K562 (cell line): ENCODE results near the gene TESK2. TPM values are rescaled to one million over a fixed set of nuclear protein-coding genes. Genes with fewer than 3 reads are reported as not detected.

ENCODE experiments used
- BDP1 ChIP-seq: IDR thresholded peaks from 3 replicates; pipeline ENCODE4 v1.6.1; 2011; ENCODE audit not compliant: insufficient read length, insufficient read depth
- BMI1 ChIP-seq: fragments of 150-350 bp; IDR thresholded peaks from 2 replicates; pipeline ENCODE4 v1.6.1; 2014; ENCODE audit warnings: low read length
- CGGBP1 ChIP-seq: fragments of 250-450 bp; sonication (Bioruptor Pico); IDR thresholded peaks from 2 replicates; pipeline ENCODE4 v1.9.0; 2021; ENCODE audit warnings: mild to moderate bottlenecking
- CHAMP1 ChIP-seq: fragments of 450-650 bp; IDR thresholded peaks from 2 replicates; pipeline ENCODE4 v1.6.1; 2016; ENCODE audit warnings: mild to moderate bottlenecking
- CHD4 ChIP-seq: fragments of 200-600 bp; sonication (generic); IDR thresholded peaks from 3 replicates; pipeline ENCODE4 v1.6.1; 2012; ENCODE audit warnings: low read depth, mild to moderate bottlenecking, mixed read lengths, low read length, inconsistent platforms; ENCODE audit not compliant: insufficient read depth, insufficient replicate concordance, poor library complexity, severe bottlenecking
- CREB3 ChIP-seq: fragments of 450-650 bp; conservative IDR thresholded peaks from 2 replicates; pipeline ENCODE4 v1.6.1; 2016; ENCODE audit warnings: missing genetic modification characterization, low read depth, mild to moderate bottlenecking, missing compliant biosample characterization, moderate library complexity
- CSDE1 ChIP-seq, 2 experiments: fragments of 450-650 bp; IDR thresholded peaks; 2 replicates each; pipeline ENCODE4 v1.6.1; 2016; ENCODE audit warnings: mild to moderate bottlenecking in 1 of 2
- ELK3 ChIP-seq: fragments of 450-650 bp; formaldehyde crosslinking; IDR thresholded peaks from 2 replicates; pipeline ENCODE4 v1.4.0; 2020; ENCODE audit warnings: mild to moderate bottlenecking
- GATAD2A ChIP-seq: fragments of 450-650 bp; IDR thresholded peaks from 2 replicates; pipeline ENCODE4 v1.6.1; 2017
- HDAC1 ChIP-seq, 2 experiments: fragments of 450-650 bp; IDR thresholded peaks; 2 replicates each; pipeline ENCODE4 v1.6.1; 2016 to 2017; ENCODE audit warnings: inconsistent platforms in 1 of 2, mild to moderate bottlenecking in 1 of 2, moderate library complexity in 1 of 2
- HLTF ChIP-seq: fragments of 450-650 bp; IDR thresholded peaks from 2 replicates; pipeline ENCODE4 v1.6.1; 2016
- MLX ChIP-seq, 2 experiments: fragments of 450-650 bp in 1 of 2; sonication (generic) in 1 of 2; formaldehyde crosslinking; conservative IDR thresholded peaks; 2 replicates each; pipeline versions ENCODE4 v1.4.0 to v1.8.1; 2020 to 2022; ENCODE audit warnings: mild to moderate bottlenecking in 1 of 2, missing genetic modification reagents in 1 of 2
- MYC ChIP-seq, 2 experiments: fragments of 250-450 bp in 1 of 2; sonication (Bioruptor Pico) in 1 of 2; IDR thresholded peaks; 2 replicates each; pipeline versions ENCODE4 v1.5.1 to v1.6.1; 2012 to 2021; ENCODE audit warnings: low read depth in 2 of 2, borderline replicate concordance in 1 of 2, improper control_type of control experiment in 1 of 2, low read length in 1 of 2, mild to moderate bottlenecking in 1 of 2, moderate library complexity in 1 of 2
- POLR2AphosphoS2 ChIP-seq: IDR thresholded peaks from 2 replicates; pipeline ENCODE4 v1.6.1; 2012; ENCODE audit warnings: low read length, improper control_type of control experiment
- POLR2B ChIP-seq: fragments of 450-650 bp; IDR thresholded peaks from 2 replicates; pipeline ENCODE4 v1.6.1; 2018; ENCODE audit warnings: low read depth; ENCODE audit not compliant: partially characterized antibody
- POLR3A ChIP-seq: IDR thresholded peaks from 2 replicates; pipeline ENCODE4 v1.6.1; 2011; ENCODE audit warnings: borderline replicate concordance, mild to moderate bottlenecking, moderate library complexity; ENCODE audit not compliant: insufficient read length, insufficient read depth; ENCODE audit errors: extremely low read depth
- RFX1 ChIP-seq: fragments of 450-650 bp; IDR thresholded peaks from 2 replicates; pipeline ENCODE4 v1.6.1; 2016; ENCODE audit warnings: mild to moderate bottlenecking, moderate library complexity
- TCF3 ChIP-seq: sonication (generic); formaldehyde crosslinking; IDR thresholded peaks from 2 replicates; pipeline ENCODE4 v1.4.0; 2020; ENCODE audit warnings: mild to moderate bottlenecking, missing genetic modification reagents
- ZBTB26 ChIP-seq: fragments of 450-650 bp; formaldehyde crosslinking; IDR thresholded peaks from 2 replicates; pipeline ENCODE4 v1.4.0; 2022; ENCODE audit warnings: missing genetic modification characterization
- ZC3H4 ChIP-seq: sonication (generic); formaldehyde crosslinking; IDR thresholded peaks from 2 replicates; pipeline ENCODE4 v1.9.0; 2021; ENCODE audit warnings: missing genetic modification reagents, borderline replicate concordance
- ZNF324 ChIP-seq: fragments of 250-450 bp; sonication (Bioruptor Pico); IDR thresholded peaks from 2 replicates; pipeline ENCODE4 v1.4.0; 2020; ENCODE audit warnings: mild to moderate bottlenecking
- polyA plus RNA-seq, 8 experiments: library from polyadenylated mRNA; depleted of rRNA in 4 of 8; stranded (reverse) in 5 of 8; unstranded in 3 of 8; fragments of >200 nt; fragmentation: Nextera tagmentation in 2 of 8; fragmentation: Illumina TruSeq in 1 of 8; extraction: Ambion mirVana in 2 of 8; extraction: Trizol in 1 of 8; gene quantifications; 2 replicates each; pipeline versions ENCODE4 v1.2.1 to v1.2.3, GENCODE V29; 2011 to 2014; ENCODE audit warnings: inconsistent platforms in 1 of 8, missing spikeins in 1 of 8
- total RNA-seq, 7 experiments: library from RNA; depleted of rRNA in 6 of 7; stranded (reverse); fragments of >200 nt in 6 of 7; fragmentation: Illumina TruSeq in 2 of 7; extraction: Trizol in 2 of 7; gene quantifications; 2 replicates each; pipeline versions ENCODE4 v1.2.1 to v1.2.3, GENCODE V29; 2011 to 2021; ENCODE audit warnings: low replicate concordance in 1 of 7

TESK2 gene
- total and polyA plus RNA-seq, 9 of the 15 experiments (the other 6 are each of a cell fraction or from before 2014, with no cell fraction given) = 1.6 to 5.3 (median 3.7) TPM

GRCh38 chr1:45522324-45523104 lies 31.6 kb upstream of the TESK2 start (continued):
- TF ChIP-seq CHAMP1 (no peak), POLR2B (no peak), HDAC1 (IDR thresholded peaks at IDR 0.05) (no peak), GATAD2A (peak; percentile 11), ZC3H4 (CRISPR knock-in tag) (no peak), CREB3 (tag) (0 out of 2 replicates have a peak, but pooled peaks have one; percentile 22), ZBTB26 (CRISPR knock-in tag) (no peak), ZNF324 (CRISPR knock-in tag) (no peak; the same call in 1 of the 2 replicates), CHD4 (no peak), POLR3A (no peak), TCF3 (CRISPR knock-in tag) (no peak), HLTF (no peak), MLX (CRISPR knock-in tag; conservative IDR thresholded peaks at IDR 0.05) (no peak), ELK3 (CRISPR knock-in tag) (no peak), CSDE1 (IDR thresholded peaks at IDR 0.05) (no peak), POLR2AphosphoS2 (no peak), MYC (IDR thresholded peaks at IDR 0.05; ENCODE audit: low read depth, low read length) (no peak), MYC (CRISPR knock-in tag; IDR thresholded peaks at IDR 0.05; ENCODE audit: borderline replicate concordance, low read depth) (no peak), BDP1 (no peak), CGGBP1 (no peak), RFX1 (no peak), BMI1 (no peak)
